WTC11 (cell line): ENCODE results near the gene SERPINB6.

Experiments
- TF ChIP-seq, protein P1 (sequence below): fragments of 200-600 bp; IDR thresholded peaks from 2 replicates; pipeline ENCODE4 v1.8.0; 2022; ENCODE audit warnings: antibody characterized with exemption
- TF ChIP-seq, protein P2 (sequence below): sonication (generic); formaldehyde crosslinking; IDR thresholded peaks from 2 replicates; pipeline ENCODE4 v1.8.1; 2023; ENCODE audit warnings: mild to moderate bottlenecking, moderate library complexity, missing genetic modification reagents
- TF ChIP-seq, protein P3 (sequence below): sonication (generic); formaldehyde crosslinking; IDR thresholded peaks from 2 replicates; pipeline ENCODE4 v1.8.1; 2023; ENCODE audit warnings: mild to moderate bottlenecking, missing genetic modification reagents, moderate library complexity
- TF ChIP-seq, protein P4 (sequence below): sonication (generic); formaldehyde crosslinking; IDR thresholded peaks from 2 replicates; pipeline ENCODE4 v1.8.0; 2022; ENCODE audit warnings: mild to moderate bottlenecking, missing genetic modification reagents

DNA sequence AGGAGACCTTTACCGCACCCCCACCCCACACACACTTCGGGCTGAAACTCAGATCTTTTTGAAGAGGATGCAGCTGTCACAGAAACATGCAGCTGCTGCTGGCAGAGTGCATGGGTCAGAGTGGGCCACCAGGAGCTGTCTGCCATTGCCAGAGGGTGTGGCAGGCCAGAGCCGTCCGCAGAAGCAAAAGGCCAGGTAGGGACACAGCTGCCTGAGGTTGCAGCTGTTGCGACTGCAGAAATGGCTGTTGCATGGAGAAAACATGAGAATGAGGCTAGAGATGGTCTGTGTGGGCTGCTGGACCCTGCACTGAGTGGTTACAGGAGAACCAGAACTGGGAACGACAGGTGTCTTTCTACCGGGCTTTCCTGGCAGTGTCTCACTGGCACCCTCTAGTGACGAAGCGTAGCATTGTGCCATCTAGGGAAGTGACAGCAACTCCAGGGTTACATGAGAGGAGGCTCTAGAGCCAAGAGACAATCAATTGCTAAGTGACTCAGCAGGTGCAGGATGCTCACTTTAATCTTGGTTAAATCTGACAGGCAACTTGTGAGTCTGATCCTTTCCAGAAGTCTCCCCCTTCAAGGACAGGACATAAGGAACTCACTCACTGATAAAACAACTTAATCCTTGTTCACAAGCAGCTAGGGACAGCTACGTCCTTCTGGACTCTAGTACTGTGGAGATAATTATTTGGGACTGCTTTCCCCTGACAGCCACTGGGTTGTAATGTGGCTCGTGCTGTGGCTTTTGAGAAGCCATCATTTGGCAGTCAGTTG lies 39.2 kb downstream of the SERPINB6 start:
- TF ChIP-seq, protein P1, sequence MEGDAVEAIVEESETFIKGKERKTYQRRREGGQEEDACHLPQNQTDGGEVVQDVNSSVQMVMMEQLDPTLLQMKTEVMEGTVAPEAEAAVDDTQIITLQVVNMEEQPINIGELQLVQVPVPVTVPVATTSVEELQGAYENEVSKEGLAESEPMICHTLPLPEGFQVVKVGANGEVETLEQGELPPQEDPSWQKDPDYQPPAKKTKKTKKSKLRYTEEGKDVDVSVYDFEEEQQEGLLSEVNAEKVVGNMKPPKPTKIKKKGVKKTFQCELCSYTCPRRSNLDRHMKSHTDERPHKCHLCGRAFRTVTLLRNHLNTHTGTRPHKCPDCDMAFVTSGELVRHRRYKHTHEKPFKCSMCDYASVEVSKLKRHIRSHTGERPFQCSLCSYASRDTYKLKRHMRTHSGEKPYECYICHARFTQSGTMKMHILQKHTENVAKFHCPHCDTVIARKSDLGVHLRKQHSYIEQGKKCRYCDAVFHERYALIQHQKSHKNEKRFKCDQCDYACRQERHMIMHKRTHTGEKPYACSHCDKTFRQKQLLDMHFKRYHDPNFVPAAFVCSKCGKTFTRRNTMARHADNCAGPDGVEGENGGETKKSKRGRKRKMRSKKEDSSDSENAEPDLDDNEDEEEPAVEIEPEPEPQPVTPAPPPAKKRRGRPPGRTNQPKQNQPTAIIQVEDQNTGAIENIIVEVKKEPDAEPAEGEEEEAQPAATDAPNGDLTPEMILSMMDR, result peak; percentile 88
- TF ChIP-seq, protein P2, sequence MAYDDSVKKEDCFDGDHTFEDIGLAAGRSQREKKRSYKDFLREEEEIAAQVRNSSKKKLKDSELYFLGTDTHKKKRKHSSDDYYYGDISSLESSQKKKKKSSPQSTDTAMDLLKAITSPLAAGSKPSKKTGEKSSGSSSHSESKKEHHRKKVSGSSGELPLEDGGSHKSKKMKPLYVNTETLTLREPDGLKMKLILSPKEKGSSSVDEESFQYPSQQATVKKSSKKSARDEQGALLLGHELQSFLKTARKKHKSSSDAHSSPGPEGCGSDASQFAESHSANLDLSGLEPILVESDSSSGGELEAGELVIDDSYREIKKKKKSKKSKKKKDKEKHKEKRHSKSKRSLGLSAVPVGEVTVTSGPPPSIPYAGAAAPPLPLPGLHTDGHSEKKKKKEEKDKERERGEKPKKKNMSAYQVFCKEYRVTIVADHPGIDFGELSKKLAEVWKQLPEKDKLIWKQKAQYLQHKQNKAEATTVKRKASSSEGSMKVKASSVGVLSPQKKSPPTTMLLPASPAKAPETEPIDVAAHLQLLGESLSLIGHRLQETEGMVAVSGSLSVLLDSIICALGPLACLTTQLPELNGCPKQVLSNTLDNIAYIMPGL (CRISPR knock-in tag), result no peak
- TF ChIP-seq, protein P3, sequence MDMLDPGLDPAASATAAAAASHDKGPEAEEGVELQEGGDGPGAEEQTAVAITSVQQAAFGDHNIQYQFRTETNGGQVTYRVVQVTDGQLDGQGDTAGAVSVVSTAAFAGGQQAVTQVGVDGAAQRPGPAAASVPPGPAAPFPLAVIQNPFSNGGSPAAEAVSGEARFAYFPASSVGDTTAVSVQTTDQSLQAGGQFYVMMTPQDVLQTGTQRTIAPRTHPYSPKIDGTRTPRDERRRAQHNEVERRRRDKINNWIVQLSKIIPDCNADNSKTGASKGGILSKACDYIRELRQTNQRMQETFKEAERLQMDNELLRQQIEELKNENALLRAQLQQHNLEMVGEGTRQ, result no peak
- TF ChIP-seq, protein P4, sequence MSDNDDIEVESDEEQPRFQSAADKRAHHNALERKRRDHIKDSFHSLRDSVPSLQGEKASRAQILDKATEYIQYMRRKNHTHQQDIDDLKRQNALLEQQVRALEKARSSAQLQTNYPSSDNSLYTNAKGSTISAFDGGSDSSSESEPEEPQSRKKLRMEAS, result 0 out of 2 replicates have a peak, but pooled peaks have one; percentile 31
